NB4 (cell line): ENCODE measurements around the gene BTBD19.

Source experiments
- CTCF ChIP-seq: IDR thresholded peaks from one replicate; pipeline ENCODE4 v1.5.1; 2012; ENCODE audit warnings: low read depth, low read length
- POLR2A ChIP-seq: IDR thresholded peaks from 2 replicates; pipeline ENCODE4 v1.6.1; 2011; ENCODE audit warnings: mild to moderate bottlenecking; ENCODE audit not compliant: insufficient read length; ENCODE audit errors: extremely low read depth

GRCh38 chr1:44808063-44808937 is at the start of gene BTBD19:
- no peak for TF ChIP-seq CTCF
- no peak for TF ChIP-seq POLR2A
